Right renal cortex interstitium (tissue), 3 donors: ENCODE results near the gene SFXN5. TPM values are rescaled to one million over a fixed set of nuclear protein-coding genes. Genes with fewer than 3 reads are reported as not detected.

ENCODE experiments used
- DNase-seq, 3 donors: peaks; one replicate each; pipeline ENCODE4 v3.0.0-alpha.2; 2013; ENCODE audit warnings: low read depth in 3 of 3, low spot score in 2 of 3
- polyA plus RNA-seq, 3 donors: library from polyadenylated mRNA; unstranded; fragments of 120-200 nt; gene quantifications; one replicate each; pipeline ENCODE4 v1.2.1, GENCODE V29; 2013; ENCODE audit not compliant: insufficient read length in 3 of 3

SFXN5 gene
- polyA plus RNA-seq, 3 donors: 23.2 to 25.7 (median 23.9) TPM

GRCh38 chr2:73027340-73027739 lies 44.2 kb downstream of the SFXN5 start:
- no peak for DNase-seq

- no peak for DNase-seq
Observed at GRCh38 chr2:73023497-73023896, 48.0 kb downstream of the SFXN5 start.

GRCh38 chr2:73022024-73022568 lies 49.4 kb downstream of the SFXN5 start:
- no peak for DNase-seq

DNA sequence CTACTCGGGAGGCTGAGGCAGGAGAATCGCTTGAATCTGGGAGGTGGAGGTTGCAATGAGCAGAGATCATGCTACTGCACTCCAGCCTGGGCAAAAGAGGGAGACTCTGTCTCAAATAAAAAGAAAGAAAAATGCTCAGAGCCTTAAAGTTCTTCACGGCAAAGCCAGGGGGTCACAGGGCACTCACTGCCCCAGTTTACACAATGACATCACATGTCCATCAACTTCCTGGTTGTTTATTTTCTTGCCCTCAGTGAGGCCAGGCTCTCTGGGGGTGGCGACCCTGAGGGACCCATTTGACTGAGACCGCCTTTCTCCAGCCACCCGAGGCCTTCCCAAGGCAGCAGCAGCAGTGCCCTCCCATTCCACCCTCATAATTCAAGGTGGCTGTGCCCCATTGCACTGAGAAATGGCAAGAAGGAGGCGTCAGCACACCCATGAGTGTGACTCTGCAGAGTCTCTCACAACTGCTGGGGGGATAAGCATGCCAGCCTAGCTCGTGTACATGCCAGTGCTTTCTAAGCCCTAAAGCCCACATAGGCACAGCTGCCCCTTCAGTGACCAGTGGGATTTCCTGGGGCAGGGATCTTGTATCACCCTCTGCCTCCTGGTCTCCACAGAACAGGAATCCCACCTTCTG lies 50.0 kb downstream of the SFXN5 start:
- peak in 1 of 3 donors; percentile 17 for DNase-seq

- no peak for DNase-seq
Observed at GRCh38 chr2:73020657-73021370, 50.7 kb downstream of the SFXN5 start.

GRCh38 chr2:73020306-73020656 lies 51.2 kb downstream of the SFXN5 start:
- DNase-seq: no peak

GRCh38 chr2:73018188-73018825 lies 53.2 kb downstream of the SFXN5 start:
- DNase-seq: no peak

GRCh38 chr2:73013936-73014335 lies 57.6 kb downstream of the SFXN5 start:
- no peak for DNase-seq

DNA sequence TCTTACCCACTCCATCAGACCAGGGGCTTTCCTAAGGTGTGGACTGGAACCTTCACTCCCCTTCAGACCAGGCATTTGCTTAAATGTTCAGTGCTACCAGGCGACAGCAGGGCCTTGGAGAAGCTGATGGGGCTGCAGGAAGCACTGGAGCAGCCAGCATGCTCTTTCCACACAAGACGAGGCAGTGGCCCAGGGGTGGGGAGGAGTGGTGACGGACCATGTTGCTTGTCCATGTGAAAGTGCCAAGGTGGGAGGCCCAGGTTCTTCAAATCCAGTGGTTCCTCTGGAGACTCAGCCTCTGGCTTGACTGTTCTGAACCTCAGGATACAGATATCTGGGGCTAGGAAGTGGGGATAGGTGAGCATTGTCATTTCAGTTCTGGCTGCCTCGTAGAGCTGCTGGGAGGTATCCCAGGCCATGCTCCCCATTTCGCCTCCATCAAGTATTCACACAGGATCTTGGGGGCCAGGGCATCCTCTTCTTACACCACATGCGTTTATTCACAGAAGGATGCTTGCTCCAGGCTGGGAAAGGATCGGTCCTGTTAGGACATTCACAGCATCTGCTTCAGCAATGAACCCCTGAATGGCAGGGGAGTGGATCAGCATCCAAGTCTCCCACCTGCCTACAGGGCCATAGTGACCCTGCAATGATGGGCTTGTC lies 62.2 kb downstream of the SFXN5 start:
- DNase-seq: no peak

GRCh38 chr2:73008766-73009135 lies 62.8 kb downstream of the SFXN5 start:
- no peak for DNase-seq

GRCh38 chr2:73007991-73008765 lies 63.3 kb downstream of the SFXN5 start:
- DNase-seq: no peak

DNA sequence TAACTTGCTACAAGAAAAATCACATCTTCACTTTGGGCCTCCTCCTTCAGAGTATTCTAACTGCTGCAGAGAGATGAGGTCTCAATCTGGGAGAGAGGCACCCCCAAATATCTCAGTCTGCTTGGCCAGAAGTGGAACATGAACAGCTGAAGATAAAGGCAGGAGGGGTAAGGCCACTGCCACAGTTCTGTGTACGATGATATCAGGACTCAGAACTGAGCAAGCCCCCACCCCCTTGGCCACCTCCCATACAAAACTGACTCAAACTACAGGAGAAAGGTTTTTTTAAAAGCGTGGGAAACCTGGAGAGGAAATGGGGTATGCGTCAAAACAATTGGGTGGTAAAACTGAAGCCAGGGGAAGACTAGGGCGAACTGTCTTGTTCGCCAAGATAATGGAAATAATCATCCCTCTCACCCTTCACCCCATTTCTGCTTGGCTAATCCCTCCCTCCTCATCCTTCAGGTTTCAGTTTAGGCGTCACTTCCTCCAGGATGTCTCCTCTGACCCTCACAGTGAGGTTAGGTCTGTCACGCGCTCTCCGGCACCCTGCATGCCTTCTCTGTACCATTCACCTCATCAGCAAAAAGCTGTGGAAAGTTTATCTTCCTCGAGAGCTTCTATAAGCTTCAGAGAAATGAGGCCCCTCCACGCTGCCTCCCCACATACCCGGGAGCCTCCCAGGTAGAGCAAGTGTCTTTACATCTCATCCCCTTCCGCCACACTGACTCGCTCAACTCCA lies 64.4 kb downstream of the SFXN5 start:
- DNase-seq: no peak

DNA sequence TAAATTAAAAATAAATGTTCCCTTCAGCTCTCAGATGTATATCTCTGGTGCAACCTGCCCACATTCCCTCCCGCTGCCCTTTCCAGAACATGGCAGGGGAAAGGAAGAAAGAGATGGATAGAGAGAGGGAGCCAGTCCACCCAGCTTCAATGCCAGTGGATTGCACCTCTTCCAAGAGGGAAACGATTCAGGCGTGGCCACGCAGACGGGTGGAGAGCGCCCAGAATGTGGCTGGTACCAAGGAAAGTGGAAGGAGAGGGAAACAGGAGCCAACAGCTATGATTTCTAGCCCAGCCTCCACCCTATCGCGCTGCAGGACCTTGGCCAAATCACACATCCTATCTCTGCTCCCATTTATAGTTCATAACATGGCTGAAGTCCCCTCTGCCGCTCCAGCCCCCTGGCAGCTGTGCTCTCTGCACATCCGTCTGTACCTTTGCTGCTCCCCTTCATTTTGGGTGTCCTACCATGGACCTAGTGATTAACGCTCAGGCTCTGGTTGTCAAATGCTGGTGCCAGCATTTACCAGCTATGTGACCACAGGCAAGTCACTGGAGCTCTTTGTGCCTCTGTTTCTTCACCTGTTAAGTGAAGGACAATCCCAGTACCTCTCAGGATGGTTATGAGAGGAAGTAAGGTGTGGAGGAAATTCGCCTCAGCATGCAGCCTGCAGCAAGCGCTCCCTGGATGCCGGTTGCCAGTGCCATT lies 66.5 kb downstream of the SFXN5 start:
- DNase-seq: no peak

DNA sequence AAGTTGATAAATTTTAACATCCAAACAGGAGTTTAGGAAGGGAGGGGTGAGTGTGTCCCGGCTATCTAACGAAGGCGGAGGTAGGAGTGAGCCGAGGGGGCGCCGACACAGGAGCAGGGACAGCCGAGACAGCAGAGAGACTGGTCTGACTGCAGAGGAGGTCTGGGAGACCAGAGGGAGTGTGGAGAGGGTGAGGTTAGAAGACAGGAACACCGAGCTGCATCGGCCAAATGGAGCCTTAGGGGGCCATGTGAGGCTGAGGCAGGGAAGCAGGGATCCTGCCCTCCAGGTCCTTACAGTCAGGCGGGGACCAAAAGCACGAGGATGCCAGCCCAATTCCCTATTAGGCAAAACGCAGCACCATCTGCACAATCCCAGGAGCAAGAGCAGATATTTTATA lies 67.0 kb downstream of the SFXN5 start:
- no peak for DNase-seq

DNA sequence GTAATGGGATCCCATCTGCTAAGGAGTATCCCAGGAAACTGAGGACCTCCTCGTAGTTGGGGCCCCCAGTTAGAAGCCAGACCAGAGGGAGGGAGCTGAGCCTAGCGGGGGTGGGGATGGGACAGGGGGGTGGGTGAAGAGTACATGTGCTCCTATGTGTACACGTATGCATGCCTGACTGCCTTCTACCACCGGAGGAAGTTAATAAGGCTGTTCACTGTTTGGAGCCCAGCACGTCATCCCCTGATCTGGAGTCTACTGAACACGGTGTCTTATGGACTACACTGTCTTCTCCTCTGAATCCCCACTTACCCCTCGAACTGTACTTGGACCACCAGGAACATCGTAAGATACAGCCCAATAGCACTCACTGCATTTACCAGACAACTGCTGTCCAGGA lies 68.5 kb downstream of the SFXN5 start:
- DNase-seq: no peak

- no peak for DNase-seq
Observed at GRCh38 chr2:73000808-73001570, 70.5 kb downstream of the SFXN5 start.

- DNase-seq: no peak
Observed at GRCh38 chr2:72999729-73000725, 71.5 kb downstream of the SFXN5 start.
